Stimulated activated CD8-positive, alpha-beta memory T cell treated with anti-CD3 and anti-CD28 coated beads, Interleukin-4, amount 100 ng/mL, for 1 hour (primary cell): Measurements from ENCODE around the gene POLN.

Experiments used
- DNase-seq, 2 donors: peaks; one replicate each; pipeline ENCODE4 v3.0.0-alpha.2; 2020; ENCODE audit warnings: low read depth in 2 of 2, low spot score in 1 of 2

Gene POLN

DNA sequence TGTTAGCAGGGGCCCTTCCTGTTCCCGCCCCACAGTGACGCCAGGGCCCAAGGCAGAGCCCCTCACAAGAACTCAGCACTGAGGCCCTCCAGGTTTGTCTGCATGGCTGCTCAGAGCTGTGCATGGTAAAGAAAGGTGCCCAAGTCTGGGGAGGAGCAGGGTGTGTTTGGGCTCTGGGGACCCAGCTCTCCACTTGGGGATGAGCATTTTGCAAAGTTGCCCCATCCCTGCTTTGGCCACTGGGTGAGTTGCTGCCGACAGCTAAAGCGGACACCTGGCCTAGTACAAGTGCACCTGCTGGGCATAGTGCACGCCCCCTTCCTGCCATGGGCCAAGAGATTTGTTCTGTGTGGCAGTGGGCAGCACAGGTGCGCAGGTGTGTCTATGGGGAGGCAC, 22.0 kb upstream of the POLN start:
- DNase-seq = no peak

DNA sequence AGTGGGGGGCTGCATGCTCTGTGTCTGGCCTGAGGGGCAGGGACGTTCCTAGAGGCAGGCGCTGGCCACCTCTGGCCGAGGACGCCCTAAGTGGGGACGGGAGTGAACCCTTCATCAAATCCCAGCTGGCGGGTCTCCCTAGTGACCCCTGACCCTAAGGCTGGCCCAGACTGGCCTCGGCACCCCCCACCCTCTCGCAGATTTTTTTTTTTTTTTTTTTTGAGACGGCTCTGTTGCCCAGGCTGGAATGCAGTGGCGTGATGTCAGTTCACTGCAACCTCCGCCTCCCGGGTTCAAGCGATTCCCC, 21.0 kb upstream of the POLN start:
- DNase-seq = no peak

DNA sequence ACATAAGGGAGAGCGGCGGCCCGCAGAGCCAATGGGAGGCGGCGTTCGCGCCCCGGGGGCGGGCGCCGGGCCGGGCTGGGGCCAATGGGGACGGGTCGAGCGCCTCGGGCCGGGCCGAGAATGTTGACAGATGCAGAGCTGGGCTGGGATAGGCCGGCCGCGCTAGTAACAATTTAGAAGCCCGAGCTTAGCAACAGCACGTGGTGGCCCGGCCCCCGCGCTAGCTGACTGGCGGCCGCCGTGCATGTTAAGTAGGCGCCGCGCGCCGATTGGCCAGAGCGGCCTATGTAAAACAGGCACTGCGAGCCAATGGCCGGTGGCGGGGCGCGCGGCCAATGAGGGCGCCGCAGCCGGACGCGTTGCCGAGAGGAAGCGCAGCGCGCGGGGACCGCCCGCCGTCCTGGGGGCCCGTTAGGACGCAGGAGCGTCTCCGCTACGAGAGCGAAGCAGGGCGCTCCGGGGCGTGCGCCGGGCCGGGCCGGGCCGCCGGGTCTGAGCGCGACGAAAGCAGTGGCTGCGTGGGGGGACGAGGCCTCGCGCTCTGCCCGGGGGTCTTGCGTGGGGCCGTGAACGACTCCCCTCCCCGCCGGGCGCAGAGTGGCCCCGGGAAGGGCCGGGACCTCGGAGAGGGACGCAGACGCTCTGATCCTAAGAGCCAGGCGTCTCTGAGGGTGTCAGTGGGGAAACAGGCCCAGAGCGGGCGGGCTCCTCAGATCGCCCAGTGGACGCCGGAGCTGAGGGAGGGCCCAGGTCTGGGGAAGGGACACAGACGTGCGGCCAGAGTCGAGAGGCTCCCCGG, 20.4 kb upstream of the POLN start:
- DNase-seq = peak; percentile 92 to 95

DNA sequence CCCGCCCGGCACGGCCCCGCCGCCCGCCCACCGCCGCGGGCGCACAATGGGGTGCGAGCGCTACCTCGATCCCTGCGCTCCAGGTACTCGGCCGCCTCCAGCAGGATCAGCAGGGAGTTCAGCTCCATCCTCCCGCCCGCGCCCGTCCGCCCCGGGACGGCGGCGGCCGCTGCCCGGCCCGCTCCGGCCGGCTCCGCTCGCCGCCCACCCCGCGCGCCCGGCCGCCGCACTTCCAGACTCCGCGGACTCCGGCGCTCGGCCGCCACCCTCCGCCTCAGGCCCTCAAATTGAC, 19.9 kb upstream of the POLN start, which contains the start of gene MXD4:
Gene MXD4 (minus strand): TSS at position 257 of the 292 bp plus-strand sequence. CDS start 129 bp downstream, at position 128.
- DNase-seq = no peak

DNA sequence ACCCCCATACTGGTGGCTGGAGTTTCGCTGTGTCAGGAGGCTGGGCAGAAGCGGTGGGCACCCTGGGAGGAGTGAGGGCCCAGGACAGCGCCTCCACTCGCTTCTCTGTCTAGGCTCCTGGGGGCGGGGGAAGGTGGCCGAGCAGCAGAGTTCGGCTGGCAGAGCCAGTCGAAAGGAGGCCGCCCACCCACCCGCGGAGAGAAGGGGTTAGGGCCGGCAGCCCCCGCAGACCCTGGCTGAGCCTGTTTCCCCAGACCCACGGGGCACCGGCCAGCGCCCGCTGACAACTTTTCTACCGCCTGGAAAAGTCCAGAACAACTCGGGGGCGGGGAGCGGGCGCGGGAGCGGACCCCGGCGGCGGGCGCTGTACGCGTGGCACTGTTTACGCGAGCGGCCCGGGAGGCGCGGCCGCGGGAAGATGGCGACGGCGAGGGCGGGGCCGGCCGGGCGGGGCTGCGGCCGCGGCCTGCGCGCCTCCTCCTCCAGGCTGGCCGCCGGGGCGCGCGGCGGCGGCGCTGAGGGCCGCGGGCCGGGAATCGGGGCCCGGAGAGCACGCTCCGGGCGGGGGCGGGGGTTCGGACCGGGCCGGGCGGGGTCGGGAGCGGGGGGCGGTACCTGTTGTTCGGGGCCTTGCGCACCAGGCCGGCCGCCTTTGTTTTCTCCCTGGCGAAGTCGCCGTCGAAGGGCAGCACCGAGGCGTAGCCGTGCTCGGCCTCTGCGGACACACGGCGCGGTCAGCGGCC, 19.4 kb upstream of the POLN start:
- peak in 1 of 2 donors; percentile 22 for DNase-seq

DNA sequence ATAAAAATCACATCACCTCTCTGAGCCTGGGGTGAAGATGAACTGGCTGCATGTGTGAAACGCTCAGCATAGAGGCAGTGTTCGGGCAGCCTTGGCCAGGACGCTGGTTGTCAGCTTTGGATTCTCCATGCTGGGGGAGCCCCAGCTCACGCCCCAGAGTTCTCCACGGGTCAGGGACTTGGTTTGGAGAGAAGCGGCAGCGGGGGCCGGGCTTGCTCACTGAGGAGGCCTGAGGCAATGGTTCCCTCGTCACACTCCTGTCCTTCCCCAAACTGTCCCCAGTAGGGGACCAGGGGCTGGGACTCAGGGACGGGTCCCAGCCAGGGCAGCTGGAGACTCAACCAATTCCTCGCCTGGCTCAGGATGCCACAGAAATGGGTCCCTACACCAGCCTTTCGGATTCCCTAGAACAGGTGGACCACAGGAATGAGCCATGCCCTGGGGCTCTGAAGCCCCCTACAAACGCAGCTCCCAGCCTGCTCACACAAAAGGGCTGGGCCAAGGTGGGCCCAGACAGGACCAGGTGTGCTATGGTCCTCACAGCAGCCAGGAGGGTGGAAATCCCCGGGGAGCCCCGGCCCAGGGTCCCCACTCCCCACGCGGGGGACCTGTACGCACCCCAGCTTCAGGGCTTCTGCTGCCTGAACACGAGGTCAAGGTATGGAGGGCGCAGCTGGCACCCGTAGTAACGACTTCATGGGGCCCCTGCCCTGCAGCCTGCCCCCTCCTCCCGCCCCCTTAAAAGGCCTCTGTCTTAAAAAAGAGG, 18.6 kb upstream of the POLN start:
- no peak for DNase-seq

DNA sequence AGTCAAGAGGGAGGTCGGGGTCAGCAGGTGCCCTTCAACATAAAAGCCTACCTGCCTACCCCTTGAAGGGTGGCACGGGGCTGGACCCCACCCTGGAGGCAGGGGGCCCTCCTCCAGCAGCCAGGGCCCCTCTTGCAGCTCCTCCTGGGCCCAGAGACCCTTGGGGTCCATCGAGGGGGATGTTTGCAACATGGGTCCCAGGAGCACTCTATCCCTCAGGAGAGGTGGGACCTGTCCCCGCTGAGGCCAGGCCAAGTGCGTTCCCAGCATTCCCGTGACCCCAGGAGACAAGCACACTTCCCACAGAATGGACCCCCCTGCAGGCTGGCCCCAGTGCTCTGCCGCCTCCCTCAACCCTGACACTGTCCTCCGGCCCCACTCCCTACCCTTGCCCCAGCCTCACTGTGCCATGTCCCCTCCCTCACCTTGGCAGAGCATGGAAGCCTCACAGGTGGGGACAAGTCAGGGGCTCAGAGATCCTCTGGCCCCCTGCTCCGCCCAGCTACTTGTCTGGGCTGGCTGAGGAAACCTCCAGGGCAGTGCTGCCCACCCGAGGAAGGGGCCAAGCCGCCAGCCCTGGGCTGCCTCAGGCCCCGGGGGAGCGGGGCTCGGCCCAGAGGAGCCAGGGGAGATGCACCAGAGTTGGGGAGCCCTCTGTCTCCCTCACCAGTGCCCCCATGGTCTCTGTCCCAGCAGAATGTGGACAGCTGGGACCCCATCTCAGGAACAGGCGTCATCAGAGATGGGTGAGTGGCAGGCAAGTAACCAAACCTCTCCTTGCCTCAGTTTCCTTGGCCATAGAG, 17.8 kb upstream of the POLN start:
- DNase-seq = no peak

DNA sequence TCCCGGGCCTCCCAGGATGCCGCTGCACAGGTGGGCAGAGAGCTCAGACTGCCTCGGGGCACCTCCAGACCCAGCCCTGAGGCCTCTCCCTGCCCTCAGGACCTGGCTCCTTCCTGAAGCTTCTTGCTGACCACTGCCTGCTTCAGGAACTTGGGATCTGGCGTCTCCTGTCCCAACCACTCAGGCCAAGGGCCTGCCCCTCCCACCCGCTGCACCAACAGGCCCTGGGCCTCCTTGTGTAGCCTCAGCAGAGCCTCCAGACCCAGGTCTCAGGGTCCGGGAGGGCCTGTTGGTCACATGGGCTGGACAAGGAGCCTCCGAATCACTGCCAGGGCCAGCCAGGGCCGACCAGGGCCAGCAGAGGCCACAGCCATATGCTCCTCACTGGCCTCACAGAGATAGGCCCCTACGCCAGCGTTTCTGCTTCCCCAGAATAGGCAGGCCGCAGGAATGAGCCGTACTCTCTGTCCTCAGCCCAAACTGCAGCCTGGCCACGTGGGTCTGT, 17.2 kb upstream of the POLN start:
- no peak for DNase-seq

DNA sequence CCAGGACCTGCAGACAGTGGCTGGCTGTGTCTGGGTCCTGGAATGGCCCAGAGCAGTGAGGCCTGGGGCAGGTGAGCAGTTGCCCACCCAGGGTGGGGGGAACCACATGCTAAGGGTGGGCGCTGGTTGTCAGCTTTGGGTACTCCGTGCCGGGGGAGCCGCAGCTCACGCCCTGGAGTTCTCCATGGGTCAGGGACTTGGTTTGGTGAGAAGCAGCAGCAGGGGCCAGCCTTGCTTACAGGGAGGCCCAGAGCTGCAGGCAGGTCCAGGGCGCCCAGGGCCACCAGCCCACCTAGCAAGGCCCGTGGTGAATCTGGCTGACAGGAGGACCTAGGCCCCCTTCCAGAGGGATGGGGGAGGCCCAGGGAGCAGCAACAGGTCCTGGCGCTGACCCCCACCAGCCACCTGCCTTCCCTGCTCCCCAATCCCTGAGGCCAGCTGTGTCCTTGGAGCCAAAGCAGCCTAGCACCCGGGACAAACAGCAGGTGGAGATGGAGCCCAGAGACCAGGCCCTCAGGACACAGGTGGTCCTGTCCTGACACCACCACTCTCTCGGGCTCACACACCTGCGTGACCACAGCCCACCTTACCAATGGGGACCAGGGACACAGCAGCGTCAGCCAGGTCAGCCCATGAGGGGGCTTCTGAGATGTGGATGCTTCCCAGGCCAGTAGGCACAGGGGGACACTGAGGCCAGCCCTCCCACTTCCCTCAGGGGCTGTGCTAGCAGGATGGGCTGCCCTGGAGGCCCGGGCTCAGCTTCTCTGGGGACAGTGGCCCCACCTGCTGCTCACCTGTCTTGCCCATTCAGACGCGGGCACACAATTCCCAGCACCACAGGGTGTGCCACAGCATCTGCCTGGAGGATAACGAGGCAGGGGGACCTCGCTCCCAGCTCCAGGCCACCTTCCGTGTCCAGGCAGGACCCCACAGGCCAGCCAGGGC, 16.4 kb upstream of the POLN start:
- no peak for DNase-seq

DNA sequence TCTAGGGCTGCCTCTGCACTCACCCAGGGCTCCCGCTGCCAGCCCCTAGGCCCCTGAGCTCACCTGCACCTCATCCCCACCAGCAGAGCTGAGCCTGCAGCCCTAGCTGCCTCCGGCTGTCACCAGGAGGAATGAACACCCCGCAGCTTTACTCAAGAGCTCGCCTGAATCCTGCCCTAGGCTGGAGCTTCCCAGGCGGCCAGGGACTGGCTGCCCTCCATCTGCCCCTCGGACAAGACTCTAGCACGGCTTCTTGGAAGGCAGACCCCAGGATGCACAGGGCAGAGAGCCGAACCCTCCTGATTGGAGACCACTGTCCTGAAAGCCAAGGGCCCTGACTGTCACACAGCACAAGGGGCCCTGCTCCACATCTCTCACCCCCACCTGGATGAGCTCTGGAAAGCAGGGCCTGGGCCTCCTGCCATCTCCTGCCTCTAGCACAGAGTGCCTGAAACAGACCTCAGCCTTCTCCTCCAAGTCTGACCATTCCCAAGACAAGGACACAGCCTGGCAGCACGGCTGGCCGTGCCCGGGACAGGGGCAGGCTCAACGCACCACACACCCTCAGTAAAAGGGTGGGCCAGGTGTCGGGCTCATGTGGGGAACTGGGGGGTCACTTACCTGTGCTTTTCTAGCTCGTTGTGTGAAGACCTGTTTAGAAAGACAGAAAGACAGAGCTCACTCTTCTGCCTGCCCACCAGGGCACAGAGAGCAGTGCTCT, 15.6 kb upstream of the POLN start:
- DNase-seq = no peak

DNA sequence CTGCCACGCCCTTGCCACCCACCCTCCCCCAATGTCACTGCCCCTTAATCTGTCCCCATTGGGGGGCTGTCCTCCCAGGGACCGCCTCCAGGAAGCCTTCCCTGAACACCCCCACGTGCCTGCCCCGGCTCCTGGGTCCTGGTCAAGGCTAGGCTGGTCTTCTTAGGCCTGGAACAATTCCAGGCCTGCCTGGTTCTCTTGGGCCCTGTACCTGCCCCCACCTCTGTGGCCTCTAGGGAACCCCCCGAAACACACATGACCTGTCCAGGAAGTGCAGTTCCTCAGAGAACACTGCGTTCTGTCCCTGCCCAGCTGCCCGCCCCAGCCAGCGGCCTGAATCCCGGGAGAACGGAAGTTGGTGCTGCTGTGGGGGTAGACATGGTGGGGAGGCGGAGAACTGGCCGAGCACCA, 14.9 kb upstream of the POLN start:
- no peak for DNase-seq

DNA sequence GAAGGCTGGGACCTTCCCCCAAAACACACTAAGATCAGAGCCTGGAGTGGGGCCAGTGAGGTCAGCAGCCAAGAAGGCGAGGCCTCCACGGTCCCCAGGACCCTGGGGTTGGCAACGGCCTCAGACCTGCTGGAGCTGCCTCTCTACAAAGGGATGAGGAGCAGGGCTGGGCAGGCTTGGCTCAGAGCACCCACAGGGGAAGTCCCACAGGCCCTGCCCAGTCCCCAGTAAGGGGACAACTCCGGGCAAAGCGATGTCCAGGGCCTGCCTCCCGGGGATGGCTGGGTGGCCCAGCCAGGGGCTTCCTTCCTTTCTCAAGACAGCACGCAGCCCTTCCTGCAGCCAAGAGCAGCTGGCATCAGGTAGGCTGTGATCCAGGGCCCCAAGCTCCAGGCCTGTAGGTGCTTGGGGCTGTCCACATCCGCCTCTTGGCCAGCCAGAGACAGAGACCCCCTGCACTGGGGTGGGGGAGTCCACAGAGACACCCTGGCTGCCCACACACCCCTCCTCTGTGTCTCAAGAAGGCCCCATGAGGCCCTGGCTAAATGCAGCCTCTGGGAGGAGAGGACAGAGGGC, 14.3 kb upstream of the POLN start:
- no peak for DNase-seq

DNA sequence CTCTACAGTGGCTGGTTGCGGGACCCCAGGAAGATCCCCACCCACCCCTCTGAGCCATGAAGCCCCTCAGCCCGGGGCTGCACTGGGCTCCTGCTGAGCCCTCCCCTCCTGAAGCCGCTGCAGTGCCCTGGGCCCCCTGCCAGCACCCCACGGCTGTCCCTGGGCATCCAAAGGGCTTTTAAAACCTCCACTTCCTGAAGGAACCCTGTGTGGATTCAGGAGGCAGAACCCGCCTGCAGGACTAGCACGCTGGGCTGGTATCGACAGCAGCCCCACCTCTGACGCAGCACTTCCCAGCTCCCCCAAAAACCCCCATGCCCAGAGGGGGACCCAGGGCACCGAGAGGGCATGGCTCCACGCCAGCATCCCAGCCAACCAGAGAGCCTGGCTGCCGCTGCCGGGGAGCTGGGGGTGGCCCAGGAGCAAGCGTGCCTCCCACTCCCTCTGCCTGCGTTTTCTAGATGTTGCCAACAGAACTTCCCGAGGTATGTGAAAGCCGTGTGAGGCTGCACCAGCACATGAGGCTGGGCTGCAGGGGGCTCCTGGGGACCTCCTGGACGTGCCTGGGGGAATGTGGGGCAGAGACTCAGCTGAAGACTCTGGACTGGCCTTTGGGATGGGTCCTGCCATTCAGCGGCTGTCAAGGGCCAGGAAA, 13.7 kb upstream of the POLN start:
- DNase-seq = no peak

DNA sequence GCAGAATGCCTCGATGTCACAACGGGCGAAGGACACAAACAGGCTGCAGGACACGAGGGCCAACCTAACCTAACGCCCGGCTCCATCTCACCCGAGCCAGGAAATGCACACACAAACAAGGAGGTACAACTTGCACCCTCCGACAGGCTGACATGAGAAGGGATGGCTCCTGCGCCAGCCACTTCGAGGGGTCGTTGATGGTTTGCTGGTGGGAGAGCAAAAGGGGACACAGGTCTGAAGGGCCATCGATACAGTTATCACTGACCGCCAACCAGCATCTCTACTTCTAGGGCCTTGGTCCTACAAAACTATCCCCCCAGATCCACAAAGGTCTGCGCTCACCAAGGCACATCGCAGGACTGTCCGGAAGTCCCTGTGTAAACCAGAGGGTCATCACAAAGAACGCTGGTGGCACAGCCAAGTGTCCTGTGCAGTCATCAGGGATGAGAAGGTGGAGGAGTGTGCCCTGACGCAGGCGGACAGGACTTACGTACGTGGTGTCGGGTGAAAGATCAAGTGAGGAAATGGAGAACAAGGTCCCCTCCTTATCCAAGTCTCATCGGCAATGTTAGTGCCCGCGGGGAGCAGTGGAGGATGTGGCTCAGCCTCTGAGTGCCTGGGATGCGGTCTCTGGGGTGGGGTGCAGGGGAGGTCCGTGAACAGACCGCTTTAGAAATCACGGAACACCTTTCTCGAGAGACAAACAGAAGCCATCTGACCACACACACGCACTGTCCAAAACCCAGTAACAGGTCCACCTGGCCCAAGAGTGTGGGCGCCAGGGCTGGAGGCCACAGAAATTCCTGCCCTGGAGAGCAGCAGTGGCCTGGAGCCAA, 13.0 kb upstream of the POLN start:
- no peak for DNase-seq

DNA sequence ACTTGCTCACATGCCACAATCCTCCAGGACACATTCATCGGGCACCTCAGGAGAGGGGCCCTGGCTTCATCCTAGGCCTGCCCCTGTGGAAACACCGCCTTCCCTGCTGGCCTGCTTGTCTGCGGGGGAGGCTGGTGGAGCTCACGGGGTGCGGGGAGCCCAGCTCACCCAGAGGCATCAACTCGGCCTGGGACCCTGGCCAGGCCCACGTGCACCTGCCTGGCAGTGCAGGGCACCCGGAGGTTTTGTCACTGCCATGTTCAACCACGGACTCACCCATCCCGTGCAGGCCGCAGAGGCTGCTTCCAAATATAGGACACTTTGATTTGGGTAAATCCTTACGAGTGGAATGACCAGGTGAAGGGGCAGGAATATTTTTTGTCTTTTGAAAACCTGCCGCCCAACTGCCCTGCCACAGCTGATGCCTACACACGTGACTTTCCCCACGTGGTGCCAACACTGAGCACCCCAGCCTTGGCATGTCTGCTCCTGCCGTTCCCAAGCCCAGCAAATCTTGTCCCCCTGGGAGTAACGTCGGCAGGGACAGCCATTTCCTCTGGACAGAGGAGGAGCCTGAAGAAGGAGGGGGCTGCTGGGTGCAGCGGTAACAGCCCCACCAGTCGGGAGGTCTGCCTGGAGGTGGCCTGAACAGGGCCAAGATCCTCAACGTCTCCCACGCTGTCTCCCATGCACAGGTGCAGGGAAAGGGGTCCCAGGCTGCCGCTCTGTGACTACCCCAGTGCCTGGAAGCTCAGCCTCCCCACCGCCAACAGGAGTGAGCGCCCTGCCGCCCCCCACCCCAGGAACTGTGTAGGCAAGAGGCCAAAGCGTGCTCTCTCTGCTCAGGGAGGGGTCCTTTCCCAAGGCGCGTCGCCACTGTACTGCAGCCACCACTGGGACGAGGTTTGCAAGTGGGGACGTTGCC, 11.5 kb upstream of the POLN start:
- no peak for DNase-seq

DNA sequence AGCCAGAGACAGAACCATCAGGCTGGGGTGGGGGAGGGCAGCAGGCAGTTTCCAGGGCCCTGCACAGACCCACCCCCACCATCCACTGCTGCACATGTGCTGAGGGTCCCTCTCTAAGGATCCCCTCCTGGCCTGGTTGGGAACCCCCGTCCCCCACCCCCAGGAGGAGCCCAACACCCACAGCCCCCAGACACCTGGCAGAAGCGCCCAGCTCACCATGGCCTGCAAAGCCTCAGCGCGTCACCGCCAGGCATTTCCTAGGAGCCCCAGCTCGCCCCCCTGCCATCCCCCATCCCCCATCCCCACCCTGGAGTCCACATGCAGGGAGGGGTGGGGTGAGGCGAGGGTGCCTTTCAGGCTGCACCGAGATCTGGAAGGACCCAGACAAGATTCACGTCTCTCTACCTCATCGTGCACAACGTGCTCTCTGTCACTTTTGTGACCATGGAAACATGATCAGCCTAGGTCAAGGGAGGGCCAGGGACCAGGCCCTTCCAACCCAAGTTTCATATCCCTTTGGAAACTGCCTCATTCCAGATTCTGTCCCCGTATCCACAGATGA, 10.7 kb upstream of the POLN start:
- DNase-seq = no peak
